Small intestine (tissue), 7 donors: ENCODE data around the gene ATP10B. TPM values are rescaled to one million over a fixed set of nuclear protein-coding genes. Genes with fewer than 3 reads are reported as not detected.
A peak's percentile ranks its signal among the peaks of the same experiment; 100 is the strongest.

Source experiments
- DNase-seq, 2 donors: peaks; one replicate each; pipeline versions ENCODE4 v3.0.0 to v3.0.0-alpha.2; 2013
- FAIRE-seq: peaks from 2 replicates; lab custom pipeline; 2012; peaks lifted over from hg19 to GRCh38; lab: Jason Lieb, UNC
- H3K27ac ChIP-seq, 3 donors: one replicate each; pipeline ENCODE4 v1.5.1; 2013; ENCODE audit warnings: low read length in 2 of 3, mild to moderate bottlenecking in 2 of 3, control low read depth in 1 of 3, inconsistent platforms in 1 of 3, low read depth in 1 of 3, moderate library complexity in 1 of 3
- H3K27me3 ChIP-seq, 3 donors: one replicate each; pipeline ENCODE4 v1.6.1; 2013; ENCODE audit warnings: low read length in 3 of 3, inconsistent platforms in 1 of 3; ENCODE audit not compliant: control insufficient read depth in 3 of 3, insufficient read depth in 3 of 3
- H3K36me3 ChIP-seq, 3 donors: one replicate each; pipeline ENCODE4 v1.6.1; 2013; ENCODE audit warnings: low read length in 3 of 3, inconsistent platforms in 1 of 3, low read depth in 1 of 3, mild to moderate bottlenecking in 1 of 3, moderate library complexity in 1 of 3; ENCODE audit not compliant: control insufficient read depth in 3 of 3, insufficient read depth in 2 of 3
- H3K4me1 ChIP-seq, 3 donors: one replicate each; pipeline ENCODE4 v1.6.1; 2013; ENCODE audit warnings: low read length in 2 of 3, inconsistent platforms in 1 of 3, low read depth in 1 of 3, mild to moderate bottlenecking in 1 of 3, moderate library complexity in 1 of 3; ENCODE audit not compliant: control insufficient read depth in 3 of 3, insufficient read depth in 2 of 3
- H3K4me3 ChIP-seq, 3 donors: one replicate each; pipeline ENCODE4 v1.5.1; 2013; ENCODE audit warnings: low read length in 3 of 3, control low read depth in 1 of 3, inconsistent platforms in 1 of 3, low read depth in 1 of 3, mild to moderate bottlenecking in 1 of 3, moderate library complexity in 1 of 3
- H3K9me3 ChIP-seq, 2 donors: one replicate each; pipeline ENCODE4 v1.6.1; 2013; ENCODE audit warnings: low read depth in 1 of 2, low read length in 1 of 2; ENCODE audit not compliant: control insufficient read depth in 2 of 2, insufficient read depth in 1 of 2
- WGBS, 3 donors: extraction: QIAGEN DNeasy Blood & Tissue Kit; methylation state at CpG; one replicate each; pipeline ENCODE4 v1.1.7; 2013; 5-methylcytosine and 5-hydroxymethylcytosine counted together
- polyA plus RNA-seq, 4 donors: library from polyadenylated mRNA; stranded (reverse) in 3 of 4; unstranded in 1 of 4; fragments of 200-250 nt in 3 of 4; fragments of 120-200 nt in 1 of 4; gene quantifications; one replicate each; pipeline versions ENCODE4 v1.2.1 to v1.2.3, GENCODE V29; 2013
- donor health status: healthy with polysubstance abuse.
- donor health status: control.
- donor health status: control.
- donor health status: Bipolar disorder and iron deficiency.
- donor health status: healthy.

The ATP10B gene
- polyA plus RNA-seq, 4 donors: 3.4 to 33.7 (median 14.2) TPM

GRCh38 chr5:160702934-160703333, 149.1 kb downstream of the ATP10B start:
- no peaks in the 10 kb centered on the region for H3K36me3 ChIP-seq
- no peaks in the 10 kb centered on the region for H3K27me3 ChIP-seq
- no peak overlapping the region for H3K27ac ChIP-seq
- FAIRE-seq (no peak), DNase-seq (no peak)
- H3K4me3 ChIP-seq: no peak overlapping the region
- H3K9me3 ChIP-seq: peaks cover 0 to 14% of the 10 kb centered on the region in 2 donors
- H3K4me1 ChIP-seq: peaks cover 2 to 14% (median 2%) of the 10 kb centered on the region in 3 donors
- WGBS, 3 donors: 87 to 90% (median 90%) methylated on average over 3 of the region's 3 CpGs

- Histone ChIP-seq H3K36me3 (no peaks in the 10 kb centered on the region), H3K4me1 (peaks cover 2 to 17% (median 2%) of the 10 kb centered on the region in 3 donors), H3K27ac (no peak overlapping the region), H3K4me3 (no peak overlapping the region), H3K9me3 (peaks cover 0 to 14% of the 10 kb centered on the region in 2 donors), H3K27me3 (no peaks in the 10 kb centered on the region)
- FAIRE-seq: no peak
- 88 to 94% (median 93%) methylated on average over 2 of the region's 2 CpGs for WGBS, 3 donors
- DNase-seq: no peak
Observed at GRCh38 chr5:160702311-160702803, 149.7 kb downstream of the ATP10B start.

GRCh38 chr5:160701403-160701802, 150.6 kb downstream of the ATP10B start:
- Histone ChIP-seq H3K9me3 (peaks cover 0 to 14% of the 10 kb centered on the region in 2 donors), H3K27me3 (no peaks in the 10 kb centered on the region), H3K27ac (no peak overlapping the region), H3K36me3 (no peaks in the 10 kb centered on the region), H3K4me3 (no peak overlapping the region), H3K4me1 (peaks cover 5 to 17% (median 5%) of the 10 kb centered on the region in 3 donors)
- DNase-seq: no peak
- FAIRE-seq: no peak

- Histone ChIP-seq H3K27me3 (no peaks in the 10 kb centered on the region), H3K4me3 (no peak overlapping the region), H3K27ac (peak overlapping the region in 2 of 3 donors; percentile 56 to 76), H3K9me3 (peaks cover 0 to 10% of the 10 kb centered on the region in 2 donors), H3K36me3 (no peaks in the 10 kb centered on the region), H3K4me1 (peaks cover 5 to 26% (median 5%) of the 10 kb centered on the region in 3 donors)
- FAIRE-seq (peak; percentile 88), DNase-seq (peak; percentile 82 to 89)
- WGBS, 3 donors: 8 to 41% (median 30%) methylated on average over 1 of the region's 1 CpG
Observed at GRCh38 chr5:160699301-160699700, 152.7 kb downstream of the ATP10B start.

GRCh38 chr5:160697281-160697680, 154.7 kb downstream of the ATP10B start:
- no peak for DNase-seq
- no peaks in the 10 kb centered on the region for H3K27me3 ChIP-seq
- no peaks in the 10 kb centered on the region for H3K9me3 ChIP-seq
- H3K27ac ChIP-seq: peak overlapping the region in 1 of 3 donors; percentile 41
- H3K4me3 ChIP-seq: no peak overlapping the region
- H3K4me1 ChIP-seq: peaks cover 5 to 45% (median 10%) of the 10 kb centered on the region in 3 donors
- WGBS, 3 donors: 82 to 92% (median 88%) methylated on average over 3 of the region's 3 CpGs
- FAIRE-seq: no peak
- no peaks in the 10 kb centered on the region for H3K36me3 ChIP-seq

GRCh38 chr5:160694896-160695295, 157.1 kb downstream of the ATP10B start:
- no peak for FAIRE-seq
- H3K27ac ChIP-seq: peak overlapping the region in 2 of 3 donors; percentile 86 to 88
- H3K9me3 ChIP-seq: no peaks in the 10 kb centered on the region
- no peak overlapping the region for H3K4me3 ChIP-seq
- no peaks in the 10 kb centered on the region for H3K36me3 ChIP-seq
- peaks cover 5 to 52% (median 10%) of the 10 kb centered on the region in 3 donors for H3K4me1 ChIP-seq
- 19 to 45% (median 43%) methylated on average over 2 of the region's 2 CpGs for WGBS, 3 donors
- no peaks in the 10 kb centered on the region for H3K27me3 ChIP-seq
- DNase-seq: no peak

GRCh38 chr5:160693831-160694465, 158.1 kb downstream of the ATP10B start:
- peak; percentile 88 for DNase-seq
- 23 to 46% (median 35%) methylated on average over 7 of the region's 7 CpGs for WGBS, 3 donors
- no peak for FAIRE-seq
- H3K27me3 ChIP-seq: no peaks in the 10 kb centered on the region
- H3K27ac ChIP-seq: peak overlapping the region; percentile 88 to 96 (median 90)
- H3K36me3 ChIP-seq: no peaks in the 10 kb centered on the region
- no peak overlapping the region for H3K4me3 ChIP-seq
- peaks cover 5 to 47% (median 10%) of the 10 kb centered on the region in 3 donors for H3K4me1 ChIP-seq
- H3K9me3 ChIP-seq: no peaks in the 10 kb centered on the region

- peak; percentile 76 to 88 for DNase-seq
- H3K9me3 ChIP-seq: no peaks in the 10 kb centered on the region
- WGBS, 3 donors: 22 to 55% (median 36%) methylated on average over 2 of the region's 2 CpGs
- H3K27me3 ChIP-seq: no peaks in the 10 kb centered on the region
- H3K27ac ChIP-seq: peak overlapping the region in 2 of 3 donors; percentile 76 to 86
- no peaks in the 10 kb centered on the region for H3K36me3 ChIP-seq
- H3K4me3 ChIP-seq: no peak overlapping the region
- H3K4me1 ChIP-seq: peaks cover 3 to 37% (median 7%) of the 10 kb centered on the region in 3 donors
- no peak for FAIRE-seq
Observed at GRCh38 chr5:160692271-160692670, 159.7 kb downstream of the ATP10B start.
